ENCODE data around the gene KRT36. TPM values are rescaled to one million over a fixed set of nuclear protein-coding genes. Genes with fewer than 3 reads are reported as not detected.

Gene KRT36
- total RNA-seq, 1 experiment from 2014 or later: not detected

GRCh38 chr17:41503202-41503601 lies 13.5 kb upstream of the KRT36 start:
- intact Hi-C loops (cut with micrococcal nuclease): no loop called here
- no peaks in the 10 kb centered on the region for H3K27me3 Mint-ChIP-seq (ENCODE audit: insufficient read depth, unreplicated experiment)
- ChIA-PET CTCF (interaction anchor here (0.6 to 4.9 kb wide), 2 partner anchors 46 to 632 kb away, joined by 3 to 20 read pairs; no protein-coding TSS in a partner anchor), POLR2A (interaction anchor here (0.6 to 1.1 kb wide), 2 partner anchors 11 to 693 kb away, joined by 3 to 4 read pairs; no protein-coding TSS in a partner anchor)
- peaks cover 19% of the 10 kb centered on the region for H3K4me1 Mint-ChIP-seq (ENCODE audit: insufficient read depth, unreplicated experiment)
- no peak for TF ChIP-seq CTCF (IDR thresholded peaks at IDR 0.05; ENCODE audit: unreplicated experiment)
- DNase-seq (ENCODE audit: unreplicated experiment): no peak
- H3K4me3 Mint-ChIP-seq (ENCODE audit: unreplicated experiment): no peak overlapping the region
- H3K9me3 Mint-ChIP-seq (ENCODE audit: unreplicated experiment): no peaks in the 10 kb centered on the region
- H3K27ac Mint-ChIP-seq (ENCODE audit: low read depth, unreplicated experiment): no peak overlapping the region
- BruUV-seq (replicated peaks): no TSS peak
- H3K36me3 Mint-ChIP-seq (ENCODE audit: insufficient read depth, unreplicated experiment): no peaks in the 10 kb centered on the region

- POLR2A ChIA-PET: interaction anchor here (0.9 to 2.1 kb wide), 3 partner anchors 18 to 48 kb away, joined by 3 to 7 read pairs (median 3); partner anchors contain the start of gene KRT15
- no peak for TF ChIP-seq CTCF (IDR thresholded peaks at IDR 0.05; ENCODE audit: unreplicated experiment)
- DNase-seq (ENCODE audit: unreplicated experiment): peak; percentile 68
- H3K27me3 Mint-ChIP-seq (ENCODE audit: insufficient read depth, unreplicated experiment): no peaks in the 10 kb centered on the region
- no peak overlapping the region for H3K4me3 Mint-ChIP-seq (ENCODE audit: unreplicated experiment)
- peaks cover 19% of the 10 kb centered on the region for H3K4me1 Mint-ChIP-seq (ENCODE audit: insufficient read depth, unreplicated experiment)
- BruUV-seq (replicated peaks): no TSS peak
- H3K9me3 Mint-ChIP-seq (ENCODE audit: unreplicated experiment): no peaks in the 10 kb centered on the region
- no peak overlapping the region for H3K27ac Mint-ChIP-seq (ENCODE audit: low read depth, unreplicated experiment)
- intact Hi-C loops (cut with micrococcal nuclease): no loop called here
- H3K36me3 Mint-ChIP-seq (ENCODE audit: insufficient read depth, unreplicated experiment): no peaks in the 10 kb centered on the region
- CTCF ChIA-PET: interaction anchor here (0.5 to 2.0 kb wide), 2 partner anchors 48 to 596 kb away, joined by 3 to 8 read pairs; no protein-coding TSS in a partner anchor
Observed at GRCh38 chr17:41500131-41500911, 10.6 kb upstream of the KRT36 start.

- H3K4me3 Mint-ChIP-seq (ENCODE audit: unreplicated experiment): no peak overlapping the region
- ChIA-PET CTCF (interaction anchor here (2.0 kb wide), 1 partner anchor 49 kb away, joined by 8 read pairs; no protein-coding TSS in a partner anchor), POLR2A (interaction anchor here (1.0 kb wide), 1 partner anchor 49 kb away, joined by 3 read pairs; no protein-coding TSS in a partner anchor)
- TF ChIP-seq CTCF (IDR thresholded peaks at IDR 0.05; ENCODE audit: unreplicated experiment): no peak
- H3K4me1 Mint-ChIP-seq (ENCODE audit: insufficient read depth, unreplicated experiment): peaks cover 19% of the 10 kb centered on the region
- H3K9me3 Mint-ChIP-seq (ENCODE audit: unreplicated experiment): no peaks in the 10 kb centered on the region
- intact Hi-C loops (cut with micrococcal nuclease): loop anchor here (5.0 kb wide), 1 partner anchor 163 kb away; no protein-coding TSS in a partner anchor
- no peaks in the 10 kb centered on the region for H3K36me3 Mint-ChIP-seq (ENCODE audit: insufficient read depth, unreplicated experiment)
- no TSS peak for BruUV-seq (replicated peaks)
- no peak overlapping the region for H3K27ac Mint-ChIP-seq (ENCODE audit: low read depth, unreplicated experiment)
- no peak for DNase-seq (ENCODE audit: unreplicated experiment)
- H3K27me3 Mint-ChIP-seq (ENCODE audit: insufficient read depth, unreplicated experiment): no peaks in the 10 kb centered on the region
Observed at GRCh38 chr17:41499714-41500113, 10.0 kb upstream of the KRT36 start.

GRCh38 chr17:41498276-41498675 lies 8.6 kb upstream of the KRT36 start:
- intact Hi-C loops (cut with micrococcal nuclease): loop anchor here (5.0 kb wide), 1 partner anchor 164 kb away; no protein-coding TSS in a partner anchor
- no peak for DNase-seq (ENCODE audit: unreplicated experiment)
- BruUV-seq (replicated peaks): no TSS peak
- H3K36me3 Mint-ChIP-seq (ENCODE audit: insufficient read depth, unreplicated experiment): no peaks in the 10 kb centered on the region
- H3K9me3 Mint-ChIP-seq (ENCODE audit: unreplicated experiment): no peaks in the 10 kb centered on the region
- ChIA-PET POLR2A (interaction anchor here (0.8 to 1.4 kb wide), 2 partner anchors 9 to 1000 kb away, joined by 3 to 4 read pairs; no protein-coding TSS in a partner anchor), CTCF (interaction anchor here (0.7 to 2.6 kb wide), 7 partner anchors 13 to 181 kb away, joined by 3 to 13 read pairs (median 4); no protein-coding TSS in a partner anchor)
- no peak for TF ChIP-seq CTCF (IDR thresholded peaks at IDR 0.05; ENCODE audit: unreplicated experiment)
- H3K4me3 Mint-ChIP-seq (ENCODE audit: unreplicated experiment): no peak overlapping the region
- no peaks in the 10 kb centered on the region for H3K27me3 Mint-ChIP-seq (ENCODE audit: insufficient read depth, unreplicated experiment)
- H3K4me1 Mint-ChIP-seq (ENCODE audit: insufficient read depth, unreplicated experiment): peaks cover 25% of the 10 kb centered on the region
- H3K27ac Mint-ChIP-seq (ENCODE audit: low read depth, unreplicated experiment): no peak overlapping the region
